ENCODE data around the gene NLRC3. TPM values are rescaled to one million over a fixed set of nuclear protein-coding genes. Genes with fewer than 3 reads are reported as not detected.

NLRC3 gene
- polyA plus RNA-seq, 1 experiment, result not detected

- Histone ChIP-seq H3K4me3 (ENCODE audit: low read depth, low read length) (no peak overlapping the region), H3K27ac (ENCODE audit: low read depth, low read length) (no peak overlapping the region), H3K27me3 (ENCODE audit: control insufficient read depth, insufficient read depth, low read length) (no peaks in the 10 kb centered on the region), H3K9me3 (ENCODE audit: control insufficient read depth, insufficient read depth, low read length) (no peaks in the 10 kb centered on the region)
- CTCF ChIA-PET, result no interaction called here
- POLR2A ChIA-PET, result no interaction called here
- no peak for TF ChIP-seq CTCF (IDR thresholded peaks at IDR 0.05; ENCODE audit: low read depth, low read length)
- DNase-seq (ENCODE audit: low read depth, low spot score), result no peak
These were observed 35.6 kb downstream of the NLRC3 start for GRCh38 chr16:3541527-3542155.

- ChIA-PET POLR2A (no interaction called here), CTCF (no interaction called here)
- TF ChIP-seq CTCF (IDR thresholded peaks at IDR 0.05; ENCODE audit: low read depth, low read length), result no peak
- H3K27me3 ChIP-seq (ENCODE audit: control insufficient read depth, insufficient read depth, low read length), result no peaks in the 10 kb centered on the region
- H3K9me3 ChIP-seq (ENCODE audit: control insufficient read depth, insufficient read depth, low read length), result no peaks in the 10 kb centered on the region
- no peak for DNase-seq (ENCODE audit: low read depth, low spot score)
- H3K27ac ChIP-seq (ENCODE audit: low read depth, low read length), result no peak overlapping the region
- no peak overlapping the region for H3K4me3 ChIP-seq (ENCODE audit: low read depth, low read length)
These were observed 39.0 kb downstream of the NLRC3 start for GRCh38 chr16:3538222-3538621.

- TF ChIP-seq CTCF (IDR thresholded peaks at IDR 0.05; ENCODE audit: low read depth, low read length), result no peak
- POLR2A ChIA-PET, result interaction anchor here (0.7 kb wide), 3 partner anchors 10 to 109 kb away, joined by 3 to 5 read pairs (median 3); no protein-coding TSS in a partner anchor
- CTCF ChIA-PET, result interaction anchor here (0.8 kb wide), 1 partner anchor 152 kb away, joined by 3 read pairs; no protein-coding TSS in a partner anchor
- peak overlapping the region; percentile 99 for H3K27ac ChIP-seq (ENCODE audit: low read depth, low read length)
- no peaks in the 10 kb centered on the region for H3K9me3 ChIP-seq (ENCODE audit: control insufficient read depth, insufficient read depth, low read length)
- no peaks in the 10 kb centered on the region for H3K27me3 ChIP-seq (ENCODE audit: control insufficient read depth, insufficient read depth, low read length)
- DNase-seq (ENCODE audit: low read depth, low spot score), result no peak
- H3K4me3 ChIP-seq (ENCODE audit: low read depth, low read length), result no peak overlapping the region; the same call in 1 of the 2 replicates
These were observed 40.4 kb downstream of the NLRC3 start for GRCh38 chr16:3536851-3537250.

- TF ChIP-seq CTCF (IDR thresholded peaks at IDR 0.05; ENCODE audit: low read depth, low read length), result no peak
- no peaks in the 10 kb centered on the region for H3K27me3 ChIP-seq (ENCODE audit: control insufficient read depth, insufficient read depth, low read length)
- H3K9me3 ChIP-seq (ENCODE audit: control insufficient read depth, insufficient read depth, low read length), result no peaks in the 10 kb centered on the region
- ChIA-PET CTCF (interaction anchor here (0.7 to 0.8 kb wide), 2 partner anchors 152 to 154 kb away, joined by 3 read pairs; no protein-coding TSS in a partner anchor), POLR2A (interaction anchor here (0.7 to 0.8 kb wide), 3 partner anchors 22 to 109 kb away, joined by 3 to 5 read pairs (median 5); no protein-coding TSS in a partner anchor)
- H3K4me3 ChIP-seq (ENCODE audit: low read depth, low read length), result no peak overlapping the region
- peak overlapping the region; percentile 99 for H3K27ac ChIP-seq (ENCODE audit: low read depth, low read length)
- DNase-seq (ENCODE audit: low read depth, low spot score), result peak; percentile 86
These were observed 40.9 kb downstream of the NLRC3 start for GRCh38 chr16:3536271-3536731.

- POLR2A ChIA-PET, result no interaction called here
- DNase-seq (ENCODE audit: low read depth, low spot score), result no peak
- no peak for TF ChIP-seq CTCF (IDR thresholded peaks at IDR 0.05; ENCODE audit: low read depth, low read length)
- H3K4me3 ChIP-seq (ENCODE audit: low read depth, low read length), result no peak overlapping the region
- CTCF ChIA-PET, result no interaction called here
- no peaks in the 10 kb centered on the region for H3K9me3 ChIP-seq (ENCODE audit: control insufficient read depth, insufficient read depth, low read length)
- no peaks in the 10 kb centered on the region for H3K27me3 ChIP-seq (ENCODE audit: control insufficient read depth, insufficient read depth, low read length)
- H3K27ac ChIP-seq (ENCODE audit: low read depth, low read length), result no peak overlapping the region
These were observed 43.1 kb downstream of the NLRC3 start for GRCh38 chr16:3534126-3534525.

Data from AG04450 (cell line).